MM.1S (cell line): ENCODE results near the gene LCNL1.

ENCODE experiments used
- DNase-seq: peaks from one replicate; pipeline ENCODE4 v3.0.0-alpha.2; 2015
- H2AFZ ChIP-seq: fragments of 300-600 bp; sonication (generic); 2 replicates; pipeline ENCODE4 v1.6.0; 2016; ENCODE audit warnings: antibody characterized with exemption, low read length
- H3F3A ChIP-seq: fragments of 300-600 bp; sonication (generic); 2 replicates; pipeline ENCODE4 v1.6.1; 2016; ENCODE audit warnings: mild to moderate bottlenecking, antibody characterized with exemption, low read length, moderate library complexity, mixed read lengths; ENCODE audit not compliant: insufficient read depth
- H3K27ac ChIP-seq: fragments of 300-600 bp; sonication (generic); 2 replicates; pipeline ENCODE4 v1.5.1; 2016; ENCODE audit warnings: mild to moderate bottlenecking, low read length
- H3K27me3 ChIP-seq: fragments of 300-600 bp; sonication (generic); replicated peaks from 2 replicates; pipeline ENCODE4 v1.6.0; 2016; ENCODE audit warnings: low read length; ENCODE audit not compliant: insufficient read depth
- H3K36me3 ChIP-seq: fragments of 300-600 bp; sonication (generic); replicated peaks from 2 replicates; pipeline ENCODE4 v1.6.1; 2016; ENCODE audit warnings: mild to moderate bottlenecking, low read length, mixed read lengths; ENCODE audit not compliant: insufficient read depth
- H3K4me1 ChIP-seq: fragments of 300-600 bp; sonication (generic); 2 replicates; pipeline ENCODE4 v1.6.1; 2016; ENCODE audit warnings: low read length, mixed read lengths
- H3K4me2 ChIP-seq: fragments of 300-600 bp; sonication (generic); 2 replicates; pipeline ENCODE4 v1.6.0; 2016; ENCODE audit warnings: low read depth, low read length
- H3K4me3 ChIP-seq: fragments of 300-600 bp; sonication (generic); 2 replicates; pipeline ENCODE4 v1.5.1; 2016; ENCODE audit warnings: low read length, mixed read lengths
- H3K79me2 ChIP-seq: fragments of 300-600 bp; sonication (generic); 2 replicates; pipeline ENCODE4 v1.6.1; 2016; ENCODE audit warnings: mixed run types, low read length, mixed read lengths
- H3K9ac ChIP-seq: fragments of 300-600 bp; sonication (generic); 2 replicates; pipeline ENCODE4 v1.6.1; 2016; ENCODE audit warnings: low read length, mixed read lengths
- H3K9me2 ChIP-seq: fragments of 300-600 bp; sonication (generic); replicated peaks from 2 replicates; pipeline ENCODE4 v1.6.1; 2016; ENCODE audit warnings: mild to moderate bottlenecking, low read length, mixed read lengths; ENCODE audit not compliant: insufficient read depth
- H3K9me3 ChIP-seq: fragments of 300-600 bp; sonication (generic); replicated peaks from 2 replicates; pipeline ENCODE4 v1.6.1; 2016; ENCODE audit warnings: mild to moderate bottlenecking, low read length, mixed read lengths; ENCODE audit not compliant: insufficient read depth
- H4K20me1 ChIP-seq: fragments of 300-600 bp; sonication (generic); 2 replicates; pipeline ENCODE4 v1.6.1; 2016; ENCODE audit warnings: mild to moderate bottlenecking, low read length, moderate library complexity, mixed read lengths; ENCODE audit not compliant: insufficient read depth
- EZH2 ChIP-seq: fragments of 300-600 bp; sonication (generic); optimal IDR thresholded peaks from 2 replicates; pipeline ENCODE3; 2017; ENCODE audit warnings: low read depth, mild to moderate bottlenecking, antibody characterized with exemption, low read length, mixed read lengths
- EZH2phosphoT487 ChIP-seq: fragments of 300-600 bp; sonication (generic); IDR thresholded peaks from 2 replicates; pipeline ENCODE4 v1.6.1; 2018; ENCODE audit warnings: antibody characterized with exemption, low read length
- TF ChIP-seq, protein P1 (sequence below): fragments of 300-600 bp; sonication (generic); IDR thresholded peaks from 2 replicates; pipeline ENCODE4 v1.5.1; 2016; ENCODE audit warnings: antibody characterized with exemption, low read length, mixed read lengths

The LCNL1 gene

DNA sequence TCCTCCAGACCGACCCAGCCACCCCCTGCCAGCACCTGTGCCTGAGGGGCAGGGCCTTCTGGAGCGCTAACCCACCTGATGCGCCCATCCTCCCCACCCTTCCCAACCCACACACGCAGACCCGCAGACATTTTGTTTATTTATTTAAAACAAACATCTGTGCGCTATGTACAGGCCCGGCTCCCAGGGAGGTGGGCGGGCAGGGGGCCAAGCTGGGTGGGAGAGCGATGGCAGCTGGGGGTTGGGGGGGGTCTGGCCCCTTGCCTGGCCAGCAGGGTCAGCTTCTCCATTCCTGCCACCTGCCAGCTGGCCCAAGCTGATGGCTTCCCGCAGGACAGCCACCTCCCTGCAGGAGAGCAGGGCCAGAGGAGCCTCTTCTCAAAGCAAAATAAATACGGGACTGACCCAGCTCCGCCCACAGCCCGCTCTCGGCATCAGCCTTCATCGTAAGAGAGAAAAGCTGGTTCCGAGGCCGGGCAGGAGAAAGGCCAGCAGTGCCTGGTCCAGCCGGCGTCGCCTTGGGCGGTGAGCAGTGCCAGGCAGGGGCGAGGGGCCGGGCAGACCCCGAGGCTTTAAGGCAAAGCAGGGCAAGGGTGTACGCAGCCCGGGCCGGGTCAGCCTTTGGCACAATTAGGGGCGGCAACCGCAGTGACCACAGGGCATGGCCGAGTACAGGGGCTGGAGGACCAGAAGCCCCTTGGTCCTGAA, 24.5 kb downstream of the LCNL1 start:
- H3K27ac ChIP-seq: no peak overlapping the region
- no peak overlapping the region for H3K4me3 ChIP-seq
- no peaks in the 10 kb centered on the region for H3K79me2 ChIP-seq
- no peak overlapping the region for H2AFZ ChIP-seq
- no peaks in the 10 kb centered on the region for H3K9me2 ChIP-seq
- no peaks in the 10 kb centered on the region for H4K20me1 ChIP-seq
- no peak for TF ChIP-seq EZH2
- TF ChIP-seq, protein P1, sequence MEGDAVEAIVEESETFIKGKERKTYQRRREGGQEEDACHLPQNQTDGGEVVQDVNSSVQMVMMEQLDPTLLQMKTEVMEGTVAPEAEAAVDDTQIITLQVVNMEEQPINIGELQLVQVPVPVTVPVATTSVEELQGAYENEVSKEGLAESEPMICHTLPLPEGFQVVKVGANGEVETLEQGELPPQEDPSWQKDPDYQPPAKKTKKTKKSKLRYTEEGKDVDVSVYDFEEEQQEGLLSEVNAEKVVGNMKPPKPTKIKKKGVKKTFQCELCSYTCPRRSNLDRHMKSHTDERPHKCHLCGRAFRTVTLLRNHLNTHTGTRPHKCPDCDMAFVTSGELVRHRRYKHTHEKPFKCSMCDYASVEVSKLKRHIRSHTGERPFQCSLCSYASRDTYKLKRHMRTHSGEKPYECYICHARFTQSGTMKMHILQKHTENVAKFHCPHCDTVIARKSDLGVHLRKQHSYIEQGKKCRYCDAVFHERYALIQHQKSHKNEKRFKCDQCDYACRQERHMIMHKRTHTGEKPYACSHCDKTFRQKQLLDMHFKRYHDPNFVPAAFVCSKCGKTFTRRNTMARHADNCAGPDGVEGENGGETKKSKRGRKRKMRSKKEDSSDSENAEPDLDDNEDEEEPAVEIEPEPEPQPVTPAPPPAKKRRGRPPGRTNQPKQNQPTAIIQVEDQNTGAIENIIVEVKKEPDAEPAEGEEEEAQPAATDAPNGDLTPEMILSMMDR: no peak
- TF ChIP-seq EZH2phosphoT487: no peak
- no peak overlapping the region for H3K9ac ChIP-seq
- no peaks in the 10 kb centered on the region for H3K9me3 ChIP-seq
- H3K4me1 ChIP-seq: no peaks in the 10 kb centered on the region
- H3K36me3 ChIP-seq: no peaks in the 10 kb centered on the region
- H3F3A ChIP-seq: no peaks in the 10 kb centered on the region
- peaks cover 49% of the 10 kb centered on the region for H3K27me3 ChIP-seq
- no peak for DNase-seq
- H3K4me2 ChIP-seq: no peak overlapping the region

DNA sequence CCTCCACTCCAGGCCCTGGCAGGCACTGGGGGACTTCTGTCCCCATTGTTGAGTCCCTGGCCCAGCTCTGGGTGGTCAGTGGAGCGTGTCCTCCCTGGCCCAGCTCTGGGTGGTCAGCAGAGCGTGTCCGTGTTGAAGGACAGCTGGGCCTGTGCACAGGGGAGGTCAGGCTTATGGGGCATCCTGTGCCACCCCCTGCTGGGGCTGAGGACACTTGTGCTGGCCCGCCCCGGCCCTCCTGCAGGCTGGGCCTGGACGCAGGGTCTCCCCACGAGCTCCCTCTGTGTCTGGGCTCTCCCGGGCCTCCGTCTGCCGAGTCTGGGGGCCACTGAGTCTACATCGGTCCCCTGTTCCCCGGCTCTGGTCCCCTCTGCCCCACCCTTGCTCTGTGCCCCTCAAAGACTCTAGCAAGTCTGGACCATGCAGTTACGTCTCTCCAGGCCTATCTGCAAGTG, 25.1 kb downstream of the LCNL1 start:
- Histone ChIP-seq H3K9ac (no peak overlapping the region), H3K4me3 (no peak overlapping the region), H3K27ac (no peak overlapping the region), H4K20me1 (no peaks in the 10 kb centered on the region), H3K79me2 (no peaks in the 10 kb centered on the region), H3K27me3 (peaks cover 43% of the 10 kb centered on the region), H3F3A (no peaks in the 10 kb centered on the region), H3K9me2 (no peaks in the 10 kb centered on the region), H3K4me2 (no peak overlapping the region), H3K9me3 (no peaks in the 10 kb centered on the region), H3K4me1 (no peaks in the 10 kb centered on the region), H3K36me3 (no peaks in the 10 kb centered on the region), H2AFZ (no peak overlapping the region)
- TF ChIP-seq, protein P1: no peak
- no peak for TF ChIP-seq EZH2
- no peak for TF ChIP-seq EZH2phosphoT487
- DNase-seq: no peak

DNA sequence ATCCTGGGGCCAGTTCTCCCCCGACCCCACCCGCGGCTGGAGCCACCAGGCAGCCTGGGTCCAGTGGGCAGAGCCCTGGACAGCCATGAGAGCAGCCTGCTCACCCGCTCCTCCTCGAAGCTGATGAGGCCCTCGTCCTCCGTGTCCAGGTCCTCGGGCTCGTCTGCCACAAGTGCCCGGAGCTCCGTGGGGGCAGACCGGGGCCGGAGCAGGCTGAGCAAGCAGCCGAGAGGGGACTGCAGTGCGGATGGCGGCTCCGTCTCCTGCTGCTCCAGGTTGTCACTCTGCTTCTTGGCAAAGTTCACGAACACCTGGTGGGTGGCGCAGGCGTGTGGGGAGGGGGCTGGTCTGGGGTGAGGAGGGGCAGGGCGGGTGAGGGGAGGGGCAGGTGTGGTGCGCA, 25.5 kb downstream of the LCNL1 start:
- TF ChIP-seq EZH2 (no peak), EZH2phosphoT487 (no peak)
- TF ChIP-seq, protein P1: no peak
- Histone ChIP-seq H2AFZ (no peak overlapping the region), H3K27ac (no peak overlapping the region), H3K79me2 (no peaks in the 10 kb centered on the region), H3K4me2 (no peak overlapping the region), H3K36me3 (no peaks in the 10 kb centered on the region), H4K20me1 (no peaks in the 10 kb centered on the region), H3K4me1 (no peaks in the 10 kb centered on the region), H3K9me2 (no peaks in the 10 kb centered on the region), H3K27me3 (peaks cover 39% of the 10 kb centered on the region), H3F3A (no peaks in the 10 kb centered on the region), H3K9ac (no peak overlapping the region), H3K9me3 (no peaks in the 10 kb centered on the region), H3K4me3 (no peak overlapping the region)
- no peak for DNase-seq
